ENCODE results near the gene ILF3.

ILF3 gene

GRCh38 chr19:10730932-10731331, 76.8 kb downstream of the ILF3 start:
- DNase-seq (ENCODE audit: low spot score), result no peak

GRCh38 chr19:10735741-10736140, 81.6 kb downstream of the ILF3 start:
- DNase-seq (ENCODE audit: low spot score), result no peak

DNA sequence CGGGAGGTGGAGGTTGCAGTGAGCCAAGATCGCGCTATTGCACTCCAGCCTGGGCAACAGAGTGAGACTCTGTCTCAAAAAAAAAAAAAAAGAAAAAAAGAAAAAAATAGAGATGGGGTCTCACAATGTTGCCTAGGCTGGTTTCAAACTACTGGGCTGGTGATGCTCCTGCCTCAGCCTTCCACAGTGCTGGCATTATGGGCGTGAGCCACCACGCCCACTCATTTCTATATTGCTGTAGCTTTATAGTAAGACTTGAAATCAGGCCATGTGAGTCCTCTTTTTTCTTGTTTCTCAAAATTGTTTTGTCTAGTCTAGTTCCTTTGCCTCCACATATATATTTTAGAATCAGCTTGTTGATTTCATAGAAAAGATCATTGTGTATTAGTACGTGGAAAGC, 82.0 kb downstream of the ILF3 start:
- no peak for DNase-seq (ENCODE audit: low spot score)

- no peak for DNase-seq (ENCODE audit: low spot score)
Observed at GRCh38 chr19:10736916-10737551, 82.9 kb downstream of the ILF3 start.

DNA sequence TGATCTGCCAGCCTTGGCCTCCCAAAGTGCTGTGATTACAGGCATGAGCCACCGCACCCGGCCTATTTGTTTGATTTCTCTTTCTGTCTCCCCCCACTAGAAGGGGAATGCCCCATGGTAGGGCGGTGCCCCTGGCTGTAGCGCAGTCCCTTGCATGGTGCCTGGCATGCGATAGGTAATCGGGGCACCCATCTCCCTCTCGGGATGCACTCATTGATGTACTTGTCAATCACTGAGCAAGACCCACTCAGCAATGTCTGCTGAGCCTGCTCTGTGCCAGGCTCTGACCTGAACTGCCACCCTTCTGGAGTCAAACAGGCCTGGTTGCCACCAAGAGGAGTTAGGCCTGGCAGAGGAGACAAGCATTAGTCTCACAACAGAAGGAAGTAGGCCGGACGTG, 83.6 kb downstream of the ILF3 start:
- no peak for DNase-seq (ENCODE audit: low spot score)

DNA sequence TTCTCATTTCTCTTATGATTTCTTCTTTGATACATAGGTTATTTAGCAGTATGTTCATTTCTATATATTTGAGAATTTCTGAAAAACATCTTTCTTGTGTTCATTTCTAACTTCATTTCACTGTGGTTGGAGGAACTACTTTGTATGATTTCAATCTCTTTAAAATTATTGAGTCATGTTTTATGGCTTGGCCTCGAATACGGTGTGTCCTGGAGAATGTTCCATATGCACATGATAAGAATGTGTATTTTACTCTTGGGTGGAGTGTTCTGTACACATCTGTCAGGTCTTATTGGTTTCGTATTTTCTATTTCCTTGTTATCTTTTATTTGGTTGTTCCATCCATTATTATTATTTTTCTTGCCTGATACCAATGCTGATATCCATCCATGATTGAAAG, 86.7 kb downstream of the ILF3 start:
- DNase-seq (ENCODE audit: low spot score), result no peak
